Right renal cortex interstitium (tissue), 3 donors: ENCODE measurements around the gene THBS3. TPM values are rescaled to one million over a fixed set of nuclear protein-coding genes. Genes with fewer than 3 reads are reported as not detected.
A peak's percentile ranks its signal among the peaks of the same experiment; 100 is the strongest.
"Not testable (repeated sequence)": the region's sequence is repeated elsewhere in the genome, so short reads cannot be mapped to it uniquely, and the experiment has no call there.

Source experiments
- DNase-seq, 3 donors: peaks; one replicate each; pipeline ENCODE4 v3.0.0-alpha.2; 2013; ENCODE audit warnings: low read depth in 3 of 3, low spot score in 2 of 3
- polyA plus RNA-seq, 3 donors: library from polyadenylated mRNA; unstranded; fragments of 120-200 nt; gene quantifications; one replicate each; pipeline ENCODE4 v1.2.1, GENCODE V29; 2013; ENCODE audit not compliant: insufficient read length in 3 of 3

The THBS3 gene
- polyA plus RNA-seq, 3 donors = 29.3 to 34.9 (median 31.9) TPM

- DNase-seq = no peak
Measured at GRCh38 chr1:155209312-155209721, 1.6 kb upstream of the THBS3 start.

- DNase-seq = peak in 2 of 3 donors; percentile 78 to 83
Measured at GRCh38 chr1:155208541-155209311, 1.0 kb upstream of the THBS3 start, which contains the start of gene MTX1. TSS of gene MTX1 (plus strand) at chr1:155208695. CDS start at chr1:155208805, 110 bp downstream.

GRCh38 chr1:155206891-155207805, 549 bp downstream of the THBS3 start:
- peak in 1 of 3 donors; percentile 61 for DNase-seq

GRCh38 chr1:155205969-155206593, 1.6 kb downstream of the THBS3 start:
- DNase-seq = no peak

GRCh38 chr1:155205035-155205434, 2.7 kb downstream of the THBS3 start:
- DNase-seq = no peak

- DNase-seq = no peak
Measured at GRCh38 chr1:155202731-155203515, 4.8 kb downstream of the THBS3 start.

- DNase-seq = no peak
Measured at GRCh38 chr1:155202198-155202597, 5.5 kb downstream of the THBS3 start.

GRCh38 chr1:155200920-155201319, 6.8 kb downstream of the THBS3 start:
- DNase-seq = no peak

- DNase-seq = no peak
Measured at GRCh38 chr1:155199792-155200191, 7.9 kb downstream of the THBS3 start.

GRCh38 chr1:155198547-155198906, 9.2 kb downstream of the THBS3 start:
- DNase-seq = no peak

- no peak for DNase-seq
Measured at GRCh38 chr1:155197901-155198546, 9.7 kb downstream of the THBS3 start.

- DNase-seq = no peak
Measured at GRCh38 chr1:155196893-155197638, 10.6 kb downstream of the THBS3 start.

GRCh38 chr1:155196103-155196892, 11.4 kb downstream of the THBS3 start:
- DNase-seq = no peak

- no peak for DNase-seq
Measured at GRCh38 chr1:155195201-155196102, 12.2 kb downstream of the THBS3 start.

GRCh38 chr1:155193991-155194240, 13.8 kb downstream of the THBS3 start:
- not testable (repeated sequence) for DNase-seq

GRCh38 chr1:155193275-155193990, 14.3 kb downstream of the THBS3 start:
- peak; percentile 79 to 82 (median 80) for DNase-seq
